Sigmoid colon (tissue), 4 donors: ENCODE results near the gene SCNN1B.

Experiments
- CTCF ChIP-seq, 4 experiments: fragments of 450-650 bp in 3 of 4; fragments of 200-600 bp in 1 of 4; IDR thresholded peaks; one replicate each; pipeline ENCODE4 v1.5.1; 2016 to 2019; ENCODE audit warnings: antibody characterized with exemption in 4 of 4, mild to moderate bottlenecking in 3 of 4, moderate library complexity in 2 of 4
- EP300 ChIP-seq, 4 donors: sonication (generic); formaldehyde crosslinking; IDR thresholded peaks; one replicate each; pipeline ENCODE4 v1.6.1; 2017; ENCODE audit warnings: antibody characterized with exemption in 4 of 4
- POLR2A ChIP-seq, 2 donors: fragments of 450-650 bp; IDR thresholded peaks; one replicate each; pipeline ENCODE4 v1.6.1; 2016; ENCODE audit warnings: antibody characterized with exemption in 2 of 2, mild to moderate bottlenecking in 2 of 2, moderate library complexity in 2 of 2
- POLR2AphosphoS5 ChIP-seq, 4 donors: sonication (generic); formaldehyde crosslinking; IDR thresholded peaks; one replicate each; pipeline ENCODE4 v1.6.1; 2017; ENCODE audit warnings: antibody characterized with exemption in 4 of 4

- TF ChIP-seq CTCF (IDR thresholded peaks at IDR 0.05) (no peak), POLR2A (IDR thresholded peaks at IDR 0.05) (no peak), EP300 (IDR thresholded peaks at IDR 0.05) (no peak), POLR2AphosphoS5 (IDR thresholded peaks at IDR 0.05) (no peak)
These were observed 46.7 kb downstream of the SCNN1B start for GRCh38 chr16:23348579-23349469.
